ENCODE measurements around the gene PAM16. TPM values are rescaled to one million over a fixed set of nuclear protein-coding genes. Genes with fewer than 3 reads are reported as not detected.

Gene PAM16
- total and polyA plus RNA-seq, 2 of the 8 experiments (the other 6 are each of a cell fraction or from before 2014, with no cell fraction given): 78.3 to 198 TPM

DNA sequence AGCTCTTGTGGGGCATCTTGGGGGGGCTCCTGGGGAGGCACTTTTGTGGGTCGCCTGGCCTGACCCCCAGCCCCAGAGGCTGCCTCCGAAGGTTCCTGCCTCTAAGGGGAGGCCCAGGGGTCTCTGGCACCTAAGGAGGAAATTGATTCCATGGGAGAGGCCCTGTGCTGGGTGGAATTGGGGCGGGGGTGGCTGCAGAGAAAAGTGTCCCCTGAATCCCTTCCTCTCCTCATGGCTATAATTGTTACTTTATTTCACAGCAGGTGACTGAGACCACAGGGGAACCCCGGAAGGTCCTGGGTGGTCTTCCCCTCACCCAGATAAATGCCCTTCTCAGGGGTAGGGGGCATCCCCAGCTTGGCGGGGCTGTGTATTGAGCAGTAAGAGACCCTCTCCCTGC lies 32.2 kb downstream of the PAM16 start (continued):
- TF ChIP-seq, protein P1, sequence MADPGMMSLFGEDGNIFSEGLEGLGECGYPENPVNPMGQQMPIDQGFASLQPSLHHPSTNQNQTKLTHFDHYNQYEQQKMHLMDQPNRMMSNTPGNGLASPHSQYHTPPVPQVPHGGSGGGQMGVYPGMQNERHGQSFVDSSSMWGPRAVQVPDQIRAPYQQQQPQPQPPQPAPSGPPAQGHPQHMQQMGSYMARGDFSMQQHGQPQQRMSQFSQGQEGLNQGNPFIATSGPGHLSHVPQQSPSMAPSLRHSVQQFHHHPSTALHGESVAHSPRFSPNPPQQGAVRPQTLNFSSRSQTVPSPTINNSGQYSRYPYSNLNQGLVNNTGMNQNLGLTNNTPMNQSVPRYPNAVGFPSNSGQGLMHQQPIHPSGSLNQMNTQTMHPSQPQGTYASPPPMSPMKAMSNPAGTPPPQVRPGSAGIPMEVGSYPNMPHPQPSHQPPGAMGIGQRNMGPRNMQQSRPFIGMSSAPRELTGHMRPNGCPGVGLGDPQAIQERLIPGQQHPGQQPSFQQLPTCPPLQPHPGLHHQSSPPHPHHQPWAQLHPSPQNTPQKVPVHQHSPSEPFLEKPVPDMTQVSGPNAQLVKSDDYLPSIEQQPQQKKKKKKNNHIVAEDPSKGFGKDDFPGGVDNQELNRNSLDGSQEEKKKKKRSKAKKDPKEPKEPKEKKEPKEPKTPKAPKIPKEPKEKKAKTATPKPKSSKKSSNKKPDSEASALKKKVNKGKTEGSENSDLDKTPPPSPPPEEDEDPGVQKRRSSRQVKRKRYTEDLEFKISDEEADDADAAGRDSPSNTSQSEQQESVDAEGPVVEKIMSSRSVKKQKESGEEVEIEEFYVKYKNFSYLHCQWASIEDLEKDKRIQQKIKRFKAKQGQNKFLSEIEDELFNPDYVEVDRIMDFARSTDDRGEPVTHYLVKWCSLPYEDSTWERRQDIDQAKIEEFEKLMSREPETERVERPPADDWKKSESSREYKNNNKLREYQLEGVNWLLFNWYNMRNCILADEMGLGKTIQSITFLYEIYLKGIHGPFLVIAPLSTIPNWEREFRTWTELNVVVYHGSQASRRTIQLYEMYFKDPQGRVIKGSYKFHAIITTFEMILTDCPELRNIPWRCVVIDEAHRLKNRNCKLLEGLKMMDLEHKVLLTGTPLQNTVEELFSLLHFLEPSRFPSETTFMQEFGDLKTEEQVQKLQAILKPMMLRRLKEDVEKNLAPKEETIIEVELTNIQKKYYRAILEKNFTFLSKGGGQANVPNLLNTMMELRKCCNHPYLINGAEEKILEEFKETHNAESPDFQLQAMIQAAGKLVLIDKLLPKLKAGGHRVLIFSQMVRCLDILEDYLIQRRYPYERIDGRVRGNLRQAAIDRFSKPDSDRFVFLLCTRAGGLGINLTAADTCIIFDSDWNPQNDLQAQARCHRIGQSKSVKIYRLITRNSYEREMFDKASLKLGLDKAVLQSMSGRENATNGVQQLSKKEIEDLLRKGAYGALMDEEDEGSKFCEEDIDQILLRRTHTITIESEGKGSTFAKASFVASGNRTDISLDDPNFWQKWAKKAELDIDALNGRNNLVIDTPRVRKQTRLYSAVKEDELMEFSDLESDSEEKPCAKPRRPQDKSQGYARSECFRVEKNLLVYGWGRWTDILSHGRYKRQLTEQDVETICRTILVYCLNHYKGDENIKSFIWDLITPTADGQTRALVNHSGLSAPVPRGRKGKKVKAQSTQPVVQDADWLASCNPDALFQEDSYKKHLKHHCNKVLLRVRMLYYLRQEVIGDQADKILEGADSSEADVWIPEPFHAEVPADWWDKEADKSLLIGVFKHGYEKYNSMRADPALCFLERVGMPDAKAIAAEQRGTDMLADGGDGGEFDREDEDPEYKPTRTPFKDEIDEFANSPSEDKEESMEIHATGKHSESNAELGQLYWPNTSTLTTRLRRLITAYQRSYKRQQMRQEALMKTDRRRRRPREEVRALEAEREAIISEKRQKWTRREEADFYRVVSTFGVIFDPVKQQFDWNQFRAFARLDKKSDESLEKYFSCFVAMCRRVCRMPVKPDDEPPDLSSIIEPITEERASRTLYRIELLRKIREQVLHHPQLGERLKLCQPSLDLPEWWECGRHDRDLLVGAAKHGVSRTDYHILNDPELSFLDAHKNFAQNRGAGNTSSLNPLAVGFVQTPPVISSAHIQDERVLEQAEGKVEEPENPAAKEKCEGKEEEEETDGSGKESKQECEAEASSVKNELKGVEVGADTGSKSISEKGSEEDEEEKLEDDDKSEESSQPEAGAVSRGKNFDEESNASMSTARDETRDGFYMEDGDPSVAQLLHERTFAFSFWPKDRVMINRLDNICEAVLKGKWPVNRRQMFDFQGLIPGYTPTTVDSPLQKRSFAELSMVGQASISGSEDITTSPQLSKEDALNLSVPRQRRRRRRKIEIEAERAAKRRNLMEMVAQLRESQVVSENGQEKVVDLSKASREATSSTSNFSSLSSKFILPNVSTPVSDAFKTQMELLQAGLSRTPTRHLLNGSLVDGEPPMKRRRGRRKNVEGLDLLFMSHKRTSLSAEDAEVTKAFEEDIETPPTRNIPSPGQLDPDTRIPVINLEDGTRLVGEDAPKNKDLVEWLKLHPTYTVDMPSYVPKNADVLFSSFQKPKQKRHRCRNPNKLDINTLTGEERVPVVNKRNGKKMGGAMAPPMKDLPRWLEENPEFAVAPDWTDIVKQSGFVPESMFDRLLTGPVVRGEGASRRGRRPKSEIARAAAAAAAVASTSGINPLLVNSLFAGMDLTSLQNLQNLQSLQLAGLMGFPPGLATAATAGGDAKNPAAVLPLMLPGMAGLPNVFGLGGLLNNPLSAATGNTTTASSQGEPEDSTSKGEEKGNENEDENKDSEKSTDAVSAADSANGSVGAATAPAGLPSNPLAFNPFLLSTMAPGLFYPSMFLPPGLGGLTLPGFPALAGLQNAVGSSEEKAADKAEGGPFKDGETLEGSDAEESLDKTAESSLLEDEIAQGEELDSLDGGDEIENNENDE (IDR thresholded peaks at IDR 0.05; ENCODE audit: insufficient replicate concordance, low read length): no peak
- TF ChIP-seq BCL11A (IDR thresholded peaks at IDR 0.05; ENCODE audit: low read depth in 2 of 2, low read length in 2 of 2): no peak
- no peak for TF ChIP-seq BACH1 (IDR thresholded peaks at IDR 0.05; ENCODE audit: low read length)
- TF ChIP-seq JUN (IDR thresholded peaks at IDR 0.05; ENCODE audit: low read depth, low read length): no peak
- no peak for TF ChIP-seq CREB1 (IDR thresholded peaks at IDR 0.05)
- TF ChIP-seq RBBP5 (IDR thresholded peaks at IDR 0.05; ENCODE audit: borderline replicate concordance, low read depth, low read length): no peak
- no peak for TF ChIP-seq HDAC6 (IDR thresholded peaks at IDR 0.05; ENCODE audit: low read depth, low read length)
- no peak for TF ChIP-seq CHD2 (IDR thresholded peaks at IDR 0.05; ENCODE audit: low read length)
- TF ChIP-seq CBX8 (IDR thresholded peaks at IDR 0.05; ENCODE audit: borderline replicate concordance, low read depth, low read length): no peak
- no peak for TF ChIP-seq NANOG (IDR thresholded peaks at IDR 0.05; ENCODE audit: insufficient read depth, low read depth, low read length, poor library complexity, severe bottlenecking)
- TF ChIP-seq SIX5 (IDR thresholded peaks at IDR 0.05; ENCODE audit: low read depth, low read length): no peak
- no peak for TF ChIP-seq GTF2F1 (IDR thresholded peaks at IDR 0.05; ENCODE audit: borderline replicate concordance, low read depth, low read length)
- no peak for TF ChIP-seq JUND (IDR thresholded peaks at IDR 0.05; ENCODE audit: low read length)
